Stimulated activated CD8-positive, alpha-beta memory T cell treated with anti-CD3 and anti-CD28 coated beads, Interleukin-2, amount 100 ng/mL, for 48 hours (primary cell): ENCODE measurements around the gene CX3CR1.
A peak's percentile ranks its signal among the peaks of the same experiment; 100 is the strongest.

ENCODE experiments used
- DNase-seq, 2 donors: peaks; one replicate each; pipeline ENCODE4 v3.0.0-alpha.2; 2020; ENCODE audit warnings: low read depth in 2 of 2

Gene CX3CR1

GRCh38 chr3:39292961-39293360 lies 13.1 kb upstream of the CX3CR1 start:
- DNase-seq, result no peak

- DNase-seq, result peak; percentile 58 to 73
Observed at GRCh38 chr3:39291903-39292329, 12.1 kb upstream of the CX3CR1 start.

- DNase-seq, result no peak
Observed at GRCh38 chr3:39290255-39290654, 10.4 kb upstream of the CX3CR1 start.

GRCh38 chr3:39289107-39289506 lies 9.3 kb upstream of the CX3CR1 start:
- DNase-seq, result no peak

DNA sequence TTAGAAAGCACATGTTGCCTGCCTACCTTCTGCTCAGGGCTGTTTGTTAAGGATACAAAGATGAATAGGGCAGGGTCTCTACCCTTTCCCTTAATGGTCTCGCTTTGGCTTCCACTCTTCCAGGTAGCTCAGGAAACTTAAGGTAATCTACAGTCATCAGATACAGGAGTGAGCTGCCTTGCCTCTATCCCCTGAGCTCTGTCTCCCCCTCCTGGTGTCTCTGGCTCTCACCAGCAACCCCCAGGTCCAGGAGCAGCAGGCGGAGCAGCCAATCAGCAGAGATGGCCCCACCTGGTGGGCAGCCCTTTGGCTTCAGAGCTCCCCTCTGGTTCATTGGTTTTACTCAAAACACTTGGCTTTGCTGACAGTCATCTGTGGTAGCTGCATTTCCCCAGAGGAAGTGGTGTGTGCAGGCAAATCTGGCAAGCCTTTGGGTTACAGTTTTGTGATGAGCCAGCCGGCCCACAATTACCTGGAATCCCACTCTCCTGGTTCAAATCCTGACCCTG lies 8.5 kb upstream of the CX3CR1 start:
- peak; percentile 71 to 76 for DNase-seq

DNA sequence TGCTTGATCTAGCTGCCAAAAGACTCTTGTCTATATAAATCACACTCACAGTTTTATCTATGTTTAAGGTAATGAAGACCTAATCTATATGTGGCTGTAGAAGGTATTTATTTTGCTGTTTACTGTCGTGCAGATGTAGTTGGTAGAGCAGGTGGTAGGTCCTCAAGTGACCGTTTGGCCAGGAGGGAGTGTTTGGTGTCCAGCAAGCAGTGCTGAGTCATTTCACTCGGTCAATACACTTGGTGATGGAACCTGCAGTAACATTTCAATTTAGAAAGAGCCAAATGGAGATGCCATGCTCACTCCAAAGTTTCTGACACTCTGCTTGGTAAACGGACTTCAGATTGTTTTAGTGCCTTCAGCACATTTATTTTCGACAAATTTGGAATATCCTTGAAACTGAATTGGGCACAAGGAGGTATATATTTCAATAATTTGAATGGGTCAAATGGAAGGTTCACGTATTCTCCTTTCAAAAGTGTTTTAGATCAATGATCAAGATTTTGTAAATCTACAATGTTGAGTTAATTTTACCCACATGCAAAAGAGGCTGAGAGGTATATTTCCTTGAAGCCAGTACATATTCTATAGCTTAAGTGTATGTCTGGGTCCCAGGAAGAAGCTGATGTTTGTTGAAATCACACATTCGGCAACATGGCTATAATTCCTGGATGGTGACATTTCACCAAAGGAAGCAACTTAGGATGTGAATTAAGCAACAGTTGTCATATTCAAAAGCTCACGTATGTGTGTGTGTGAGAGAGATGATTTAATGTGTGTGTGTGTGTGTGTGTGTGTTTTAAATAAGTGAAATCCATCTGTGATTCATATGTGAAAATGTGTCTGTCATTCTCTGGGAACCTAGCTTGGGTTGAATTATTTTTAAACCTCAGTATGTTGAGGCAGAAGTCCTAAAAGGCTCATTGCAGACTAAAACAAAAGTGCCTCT lies 7.7 kb upstream of the CX3CR1 start:
- DNase-seq, result no peak

GRCh38 chr3:39286771-39287170 lies 6.9 kb upstream of the CX3CR1 start:
- no peak for DNase-seq

GRCh38 chr3:39285332-39285731 lies 5.5 kb upstream of the CX3CR1 start:
- no peak for DNase-seq

GRCh38 chr3:39284457-39284881 lies 4.6 kb upstream of the CX3CR1 start:
- no peak for DNase-seq

DNA sequence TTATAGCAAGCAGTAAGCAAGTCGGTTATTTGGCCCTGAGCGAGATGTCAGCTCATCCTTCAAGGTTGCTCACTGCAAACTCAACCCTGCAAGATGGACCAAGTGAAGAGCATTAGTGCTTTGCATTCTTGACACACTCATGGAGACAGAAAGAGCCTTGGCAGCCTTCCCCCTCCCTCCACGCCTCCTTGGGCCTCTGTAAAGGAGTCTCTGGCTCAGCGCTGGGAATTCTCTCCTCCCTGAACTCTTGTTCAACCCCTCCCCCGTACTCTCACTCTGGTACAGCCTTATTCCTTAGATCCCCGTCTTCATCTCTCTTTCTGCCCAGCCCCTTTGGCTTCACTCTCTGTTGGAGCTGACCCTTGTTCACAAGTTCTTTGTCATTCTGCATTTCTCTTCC lies 2.2 kb upstream of the CX3CR1 start:
- DNase-seq, result no peak

GRCh38 chr3:39281533-39281932 lies 1.7 kb upstream of the CX3CR1 start:
- DNase-seq, result no peak

DNA sequence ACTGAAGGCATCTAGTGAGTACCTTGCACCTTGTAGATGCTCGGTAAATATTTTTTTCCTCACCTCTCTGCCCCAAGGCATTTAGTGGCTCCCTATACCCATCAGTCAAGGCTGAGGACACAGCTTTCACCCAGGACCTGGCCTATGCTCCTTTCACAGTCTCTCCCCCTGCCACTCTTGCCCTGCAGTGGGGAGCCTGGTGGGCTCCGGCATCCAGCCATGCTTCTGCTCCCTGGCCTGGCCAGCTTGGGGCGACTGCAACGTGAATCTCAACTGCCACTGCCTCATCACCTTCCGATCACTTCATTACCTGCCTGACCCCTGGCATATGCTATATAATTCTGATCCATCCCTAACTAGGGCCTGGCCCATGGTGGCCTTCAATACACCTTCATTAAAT lies 735 bp upstream of the CX3CR1 start:
- DNase-seq, result no peak

- DNase-seq, result no peak
Observed at GRCh38 chr3:39278616-39278935, 1.3 kb downstream of the CX3CR1 start.

- no peak for DNase-seq
Observed at GRCh38 chr3:39277893-39278615, 1.8 kb downstream of the CX3CR1 start.

- DNase-seq, result no peak
Observed at GRCh38 chr3:39276746-39277145, 3.1 kb downstream of the CX3CR1 start.

DNA sequence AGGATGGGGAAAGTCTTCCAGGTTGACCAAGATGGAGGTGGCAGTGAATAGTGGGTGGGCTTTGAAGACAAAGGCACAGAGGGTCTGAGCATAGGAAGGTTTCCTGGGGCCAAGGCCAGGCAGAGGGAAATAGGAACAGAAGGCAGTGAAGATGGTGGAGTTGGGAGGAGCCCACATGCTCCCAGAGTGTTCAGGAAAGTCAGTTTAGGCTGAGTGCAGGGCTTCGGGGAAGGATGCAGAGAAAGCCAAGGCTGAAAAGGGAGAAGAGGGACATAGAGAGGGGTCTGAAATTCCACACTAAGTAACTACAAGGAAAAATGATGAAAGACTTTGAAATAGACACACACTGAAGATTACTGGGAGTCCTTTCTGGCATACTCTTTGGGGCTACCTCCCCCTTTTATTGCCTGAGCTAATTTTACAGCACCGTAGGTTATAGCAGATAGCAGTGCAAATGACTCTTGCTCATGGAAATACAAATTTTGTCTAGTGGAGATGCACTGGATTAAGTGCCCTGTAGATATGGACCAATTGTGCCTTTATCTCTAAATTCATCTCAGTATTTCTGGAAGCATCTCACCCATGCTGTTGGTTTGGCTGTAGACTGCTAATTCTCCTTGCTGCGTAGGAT lies 3.8 kb downstream of the CX3CR1 start:
- DNase-seq, result no peak

GRCh38 chr3:39275052-39275451 lies 4.8 kb downstream of the CX3CR1 start:
- DNase-seq, result no peak

GRCh38 chr3:39273119-39273518 lies 6.7 kb downstream of the CX3CR1 start:
- DNase-seq, result no peak

DNA sequence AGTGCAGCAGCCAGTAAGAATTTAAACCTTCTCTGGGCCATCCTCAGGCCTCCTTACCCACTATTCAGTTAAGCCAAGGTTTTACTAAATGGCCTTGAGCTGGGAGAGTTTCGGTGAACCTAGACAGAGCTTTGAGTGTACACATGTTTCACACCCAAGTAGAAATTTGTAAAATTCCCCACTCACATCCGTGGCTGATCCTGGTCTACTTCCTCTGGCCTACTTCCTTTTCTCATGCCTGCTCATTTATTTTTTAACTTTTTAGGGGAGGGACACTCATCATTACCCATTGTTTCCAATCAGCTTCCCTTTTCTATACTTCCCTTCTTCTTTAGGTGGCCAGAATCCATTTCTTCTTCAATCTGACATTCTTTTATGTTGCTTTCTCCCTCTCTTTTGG lies 7.6 kb downstream of the CX3CR1 start:
- no peak for DNase-seq

GRCh38 chr3:39271363-39271914 lies 8.4 kb downstream of the CX3CR1 start:
- DNase-seq, result no peak

DNA sequence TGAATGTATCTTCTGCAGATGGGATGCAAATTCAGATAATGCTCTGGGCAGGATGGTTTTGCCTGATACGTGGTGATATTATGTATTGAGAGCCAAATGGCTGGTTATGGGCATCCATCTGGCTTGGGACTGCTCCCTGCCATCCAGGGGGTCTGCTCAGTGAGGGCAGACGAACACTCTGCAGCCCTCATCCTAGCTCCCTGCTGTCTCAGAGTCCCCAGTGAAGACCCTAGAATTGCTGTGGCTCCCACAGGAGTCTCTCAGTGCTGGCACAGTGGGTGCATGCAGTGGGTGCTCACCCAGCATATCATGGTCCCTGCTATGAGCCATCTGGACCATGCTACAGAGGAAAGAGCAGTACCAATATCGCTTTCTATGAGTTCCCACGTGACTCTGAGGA lies 10.3 kb downstream of the CX3CR1 start:
- no peak for DNase-seq

GRCh38 chr3:39268549-39268900 lies 11.3 kb downstream of the CX3CR1 start:
- DNase-seq, result no peak
